Measurements from ENCODE around the gene DSCAM. TPM values are rescaled to one million over a fixed set of nuclear protein-coding genes. Genes with fewer than 3 reads are reported as not detected.

The DSCAM gene
- total RNA-seq, 1 experiment from 2014 or later = 0.13 TPM

GRCh38 chr21:40422896-40423635 lies 423.9 kb downstream of the DSCAM start:
- CTCF ChIA-PET = no interaction called here
- H3K36me3 Mint-ChIP-seq = peaks cover 6% of the 10 kb centered on the region; the same call in 1 of the 2 replicates
- H3K27ac Mint-ChIP-seq = no peak overlapping the region
- no peak overlapping the region for H3K4me3 Mint-ChIP-seq
- peaks cover 14% of the 10 kb centered on the region for H3K9me3 Mint-ChIP-seq
- no peaks in the 10 kb centered on the region for H3K27me3 Mint-ChIP-seq (ENCODE audit: low read depth)
- TF ChIP-seq ZNF317 (CRISPR knock-in tag; IDR thresholded peaks at IDR 0.05; ENCODE audit: borderline replicate concordance, low read depth) = no peak
- TF ChIP-seq ZNF281 (CRISPR knock-in tag; IDR thresholded peaks at IDR 0.05) = no peak
- no peak for TF ChIP-seq MXD4 (CRISPR knock-in tag; IDR thresholded peaks at IDR 0.05; ENCODE audit: borderline replicate concordance)
- no peak for TF ChIP-seq TEAD4 (CRISPR knock-in tag; IDR thresholded peaks at IDR 0.05)
- TF ChIP-seq FOXP4 (CRISPR knock-in tag; IDR thresholded peaks at IDR 0.05) = no peak
- no peak for TF ChIP-seq CREB1 (CRISPR knock-in tag; IDR thresholded peaks at IDR 0.05)
- no peak for TF ChIP-seq MYBL2 (CRISPR knock-in tag; IDR thresholded peaks at IDR 0.05)
- no peak for TF ChIP-seq FOXP1 (CRISPR knock-in tag; IDR thresholded peaks at IDR 0.05; ENCODE audit: borderline replicate concordance)
- no peak for TF ChIP-seq USF1 (CRISPR knock-in tag; IDR thresholded peaks at IDR 0.05)
- no peak for TF ChIP-seq GABPB1 (CRISPR knock-in tag; IDR thresholded peaks at IDR 0.05)
- no peak for TF ChIP-seq CREM (CRISPR knock-in tag; IDR thresholded peaks at IDR 0.05)
- no peak for TF ChIP-seq EMX1 (CRISPR knock-in tag; IDR thresholded peaks at IDR 0.05)
- TF ChIP-seq ZNF232 (CRISPR knock-in tag; IDR thresholded peaks at IDR 0.05) = no peak
- no peak for TF ChIP-seq NR1H2 (CRISPR knock-in tag; IDR thresholded peaks at IDR 0.05)
- no peak for TF ChIP-seq SMAD3 (CRISPR knock-in tag; IDR thresholded peaks at IDR 0.05; ENCODE audit: borderline replicate concordance)
- POLR2A ChIA-PET = no interaction called here
- no peak for DNase-seq (ENCODE audit: low spot score)
- no peaks in the 10 kb centered on the region for H3K4me1 Mint-ChIP-seq
- no peak for ATAC-seq

GRCh38 chr21:40421121-40421520 lies 425.8 kb downstream of the DSCAM start:
- Mint-ChIP-seq H3K4me1 (no peaks in the 10 kb centered on the region), H3K9me3 (peaks cover 17% of the 10 kb centered on the region), H3K36me3 (peaks cover 6% of the 10 kb centered on the region; the same call in 1 of the 2 replicates), H3K4me3 (no peak overlapping the region), H3K27ac (no peak overlapping the region), H3K27me3 (ENCODE audit: low read depth) (0 out of 2 replicates have a peak, but pooled peaks cover under 1% of the 10 kb centered on the region)
- ATAC-seq (no peak), DNase-seq (ENCODE audit: low spot score) (no peak)
- CTCF ChIA-PET = no interaction called here
- POLR2A ChIA-PET = no interaction called here
- TF ChIP-seq ZMAT4 (CRISPR knock-in tag; IDR thresholded peaks at IDR 0.05) = no peak
- TF ChIP-seq ELF4 (CRISPR knock-in tag; IDR thresholded peaks at IDR 0.05; ENCODE audit: low read depth) = no peak
- no peak for TF ChIP-seq PRDM15 (CRISPR knock-in tag; IDR thresholded peaks at IDR 0.05)
- no peak for TF ChIP-seq ATF3 (CRISPR knock-in tag; conservative IDR thresholded peaks at IDR 0.05)
- TF ChIP-seq NFATC4 (CRISPR knock-in tag; IDR thresholded peaks at IDR 0.05) = no peak
- no peak for TF ChIP-seq KAT7 (CRISPR knock-in tag; IDR thresholded peaks at IDR 0.05; ENCODE audit: borderline replicate concordance)
- no peak for TF ChIP-seq SMAD3 (CRISPR knock-in tag; IDR thresholded peaks at IDR 0.05; ENCODE audit: borderline replicate concordance)
- TF ChIP-seq GTF2I (CRISPR knock-in tag; conservative IDR thresholded peaks at IDR 0.05) = no peak
- no peak for TF ChIP-seq NR1H2 (CRISPR knock-in tag; IDR thresholded peaks at IDR 0.05)
- no peak for TF ChIP-seq FOXP4 (CRISPR knock-in tag; IDR thresholded peaks at IDR 0.05)
- TF ChIP-seq NFE2L1 (CRISPR knock-in tag; IDR thresholded peaks at IDR 0.05) = no peak
- TF ChIP-seq ZNF138 (CRISPR knock-in tag; conservative IDR thresholded peaks at IDR 0.05) = no peak
